ENCODE measurements around the gene MSI2. TPM values are rescaled to one million over a fixed set of nuclear protein-coding genes. Genes with fewer than 3 reads are reported as not detected.

Gene MSI2
- total RNA-seq, 1 donor from 2014 or later: 30.4 TPM

DNA sequence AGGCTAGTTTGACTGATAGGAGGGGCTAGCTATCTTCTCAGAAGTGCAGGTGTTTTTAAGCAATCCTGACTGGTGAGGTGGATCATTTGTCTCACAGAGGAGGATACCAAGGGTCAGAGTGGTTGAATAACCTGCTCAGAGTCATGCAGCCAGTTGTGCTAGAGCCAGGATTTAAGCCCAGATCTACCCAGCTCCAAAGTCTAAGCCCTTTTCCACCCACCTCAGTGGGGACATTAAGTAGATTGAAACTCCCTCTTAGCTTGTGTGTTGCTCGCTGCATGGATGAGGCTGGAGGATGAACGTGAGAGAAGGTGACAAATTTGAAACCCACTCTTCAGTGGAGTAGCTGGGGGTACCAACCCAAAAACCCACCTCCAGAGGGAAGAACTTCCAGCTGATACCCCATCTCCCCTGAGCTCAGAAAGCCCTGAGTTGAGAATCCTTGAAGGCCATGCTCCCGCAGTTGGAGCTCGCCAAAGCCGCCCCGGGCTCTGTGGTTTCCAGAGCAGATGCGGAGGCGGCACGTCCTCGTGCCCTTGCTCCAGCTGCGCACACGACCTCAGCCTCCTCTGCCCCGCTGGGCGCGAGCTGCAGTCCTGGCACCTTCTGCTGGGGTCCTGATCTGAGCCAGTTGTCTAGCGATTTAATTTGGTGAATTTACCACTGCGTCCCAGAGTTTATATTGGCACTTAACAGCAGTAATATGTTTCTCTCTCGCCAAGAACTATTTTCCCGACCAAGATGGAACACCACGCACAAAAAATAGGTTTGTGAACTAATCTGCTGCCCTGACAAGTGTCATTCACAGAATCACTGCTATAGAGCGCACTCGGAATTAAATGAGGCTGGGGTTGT is 329.2 kb downstream of the MSI2 start:
- no peak for ATAC-seq

GRCh38 chr17:57586196-57586740 is 329.9 kb downstream of the MSI2 start:
- ATAC-seq: no peak

- ATAC-seq: no peak
Measured at GRCh38 chr17:57586742-57587141, 330.4 kb downstream of the MSI2 start.

- ATAC-seq: no peak
Measured at GRCh38 chr17:57587193-57587969, 331.1 kb downstream of the MSI2 start.

GRCh38 chr17:57588086-57588485 is 331.8 kb downstream of the MSI2 start:
- no peak for ATAC-seq

DNA sequence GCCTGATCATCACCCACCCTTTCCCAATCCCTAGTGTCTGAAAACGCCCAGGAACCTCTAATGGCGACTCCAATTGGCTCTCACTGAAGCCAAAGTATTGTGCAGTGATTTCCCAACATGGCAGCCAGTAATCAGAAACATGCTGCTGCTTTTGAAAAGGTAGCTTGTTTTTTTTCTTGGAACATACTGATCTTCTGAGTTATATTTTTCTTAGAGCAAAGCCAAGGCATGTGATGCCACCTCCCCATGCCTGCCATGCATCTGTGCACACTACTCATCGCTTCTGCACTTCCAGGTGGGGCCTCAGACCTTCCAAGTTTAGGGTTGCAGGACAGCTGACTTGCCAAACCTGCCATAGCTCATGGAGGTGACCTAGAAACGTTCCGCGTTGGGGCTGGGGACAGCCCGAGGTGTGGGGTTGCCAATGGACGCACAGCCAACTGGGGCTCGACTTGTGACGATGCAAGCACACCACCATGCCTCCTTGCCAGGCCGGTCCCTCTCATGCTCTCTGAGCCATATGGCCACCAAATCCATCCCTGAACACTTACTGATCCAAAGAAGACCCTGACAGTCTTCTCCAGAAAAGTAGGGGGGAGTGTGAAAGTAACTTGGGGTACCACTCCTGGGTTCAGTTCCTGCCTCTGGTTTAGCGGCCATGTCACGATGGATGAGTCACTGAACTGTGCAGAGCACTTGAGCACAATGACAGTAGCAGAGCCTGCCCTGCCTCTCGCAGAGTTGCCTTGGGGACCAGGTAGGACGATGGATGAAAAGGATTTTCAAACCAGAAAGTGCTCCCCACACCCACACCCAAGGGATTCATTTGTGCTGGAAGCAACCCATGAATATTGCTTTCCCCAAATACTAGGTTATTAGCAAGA is 333.1 kb downstream of the MSI2 start:
- ATAC-seq: no peak

DNA sequence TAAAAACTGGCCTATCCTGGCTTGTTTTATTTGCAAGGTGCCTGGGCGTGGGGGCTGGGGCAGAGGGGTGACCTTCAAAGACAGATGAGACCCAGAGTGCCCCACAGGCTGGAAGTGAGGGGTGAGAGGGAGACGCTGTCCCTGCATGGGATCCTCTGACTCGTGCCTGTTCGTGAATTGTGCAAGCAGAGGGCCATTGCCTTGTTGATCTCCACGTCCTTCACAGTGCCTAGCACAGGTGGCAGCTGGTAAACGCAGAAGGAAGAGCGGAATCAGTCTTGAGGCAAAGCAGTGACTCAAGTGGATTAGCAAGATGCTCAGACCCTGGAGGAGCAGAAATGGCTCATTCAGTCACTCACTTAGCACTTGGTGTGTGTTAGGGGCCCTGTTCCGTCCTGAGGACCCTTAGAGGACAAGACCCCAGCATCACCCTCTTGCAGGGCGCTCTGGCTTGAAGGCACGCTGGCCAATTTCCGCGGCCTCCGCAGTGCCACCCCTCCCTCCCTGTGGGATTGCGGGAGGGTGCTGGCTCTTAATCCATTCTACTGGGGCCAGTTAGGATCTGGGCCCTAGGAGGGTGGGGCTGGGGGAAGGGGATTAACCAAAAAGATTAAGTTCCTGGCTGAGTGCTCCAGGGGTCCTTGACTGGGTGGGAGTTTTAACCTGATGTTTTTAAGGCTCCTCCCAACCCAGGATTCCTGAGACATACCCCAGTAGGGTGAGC is 337.6 kb downstream of the MSI2 start:
- ATAC-seq: no peak

DNA sequence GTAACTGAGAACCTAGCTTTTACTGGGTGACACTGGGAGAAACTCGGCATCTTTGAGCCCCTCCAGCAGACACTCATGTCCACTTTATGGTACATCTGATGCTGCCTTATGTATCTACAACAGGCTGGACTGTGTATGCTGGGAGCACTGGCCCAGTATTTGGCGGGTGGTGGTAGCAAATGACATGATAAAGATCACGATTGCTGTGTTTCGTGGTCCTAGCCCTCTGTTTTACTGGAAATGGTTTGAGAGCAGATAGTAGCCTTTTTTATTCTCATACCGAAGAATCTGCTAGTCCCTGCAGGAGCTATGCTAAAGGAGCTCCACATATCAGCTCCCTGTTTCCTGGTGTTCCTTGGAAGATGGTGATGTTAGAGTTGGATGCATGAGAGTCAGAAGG is 338.4 kb downstream of the MSI2 start:
- ATAC-seq: no peak

GRCh38 chr17:57595426-57595825 is 339.1 kb downstream of the MSI2 start:
- ATAC-seq: no peak

GRCh38 chr17:57595947-57596695 is 339.8 kb downstream of the MSI2 start:
- no peak for ATAC-seq

- no peak for ATAC-seq
Measured at GRCh38 chr17:57597101-57597500, 340.8 kb downstream of the MSI2 start.

DNA sequence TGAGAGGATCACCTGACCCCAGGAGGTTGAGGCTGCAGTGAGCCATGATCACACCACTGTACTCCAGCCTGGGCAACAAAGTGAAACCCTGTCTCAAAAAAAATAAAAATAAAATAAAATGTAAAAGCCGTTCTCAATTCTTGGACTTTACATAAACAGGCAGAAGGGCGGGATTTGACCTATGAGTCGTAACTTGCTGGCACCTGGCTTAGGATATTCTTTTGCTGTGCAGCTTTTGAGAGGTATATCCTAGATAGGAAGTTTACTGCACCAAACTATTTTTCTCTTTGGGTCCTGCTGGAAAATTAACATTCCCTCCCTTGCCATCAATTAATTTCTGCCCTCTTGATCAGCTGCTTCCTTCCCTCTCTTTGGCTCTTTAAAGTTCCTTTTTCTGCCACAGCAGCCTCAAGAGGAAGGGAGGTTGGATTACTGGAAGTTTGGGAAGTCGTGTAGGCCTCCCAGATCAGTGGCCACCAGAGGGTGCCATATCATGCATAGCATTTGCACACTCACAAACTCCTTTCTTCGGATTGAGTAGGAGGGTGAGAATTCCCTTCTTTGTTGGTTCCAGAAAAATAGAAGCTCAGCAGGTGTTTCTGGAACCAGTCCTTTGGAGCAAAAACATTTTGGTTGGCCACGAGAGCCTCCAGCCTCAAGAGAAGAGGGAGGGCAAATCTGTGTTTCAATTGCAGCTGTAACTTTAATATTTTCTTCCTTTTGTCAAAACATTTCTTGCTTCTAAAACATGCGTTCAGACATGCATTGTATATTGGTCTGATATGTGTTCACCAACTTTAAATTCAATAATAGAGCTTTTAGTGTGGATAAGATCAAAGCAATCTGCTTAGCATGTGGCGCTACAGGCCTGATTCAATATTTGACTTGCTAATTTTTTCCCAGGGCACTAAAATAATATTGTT is 341.5 kb downstream of the MSI2 start:
- peak; percentile 66 for ATAC-seq

DNA sequence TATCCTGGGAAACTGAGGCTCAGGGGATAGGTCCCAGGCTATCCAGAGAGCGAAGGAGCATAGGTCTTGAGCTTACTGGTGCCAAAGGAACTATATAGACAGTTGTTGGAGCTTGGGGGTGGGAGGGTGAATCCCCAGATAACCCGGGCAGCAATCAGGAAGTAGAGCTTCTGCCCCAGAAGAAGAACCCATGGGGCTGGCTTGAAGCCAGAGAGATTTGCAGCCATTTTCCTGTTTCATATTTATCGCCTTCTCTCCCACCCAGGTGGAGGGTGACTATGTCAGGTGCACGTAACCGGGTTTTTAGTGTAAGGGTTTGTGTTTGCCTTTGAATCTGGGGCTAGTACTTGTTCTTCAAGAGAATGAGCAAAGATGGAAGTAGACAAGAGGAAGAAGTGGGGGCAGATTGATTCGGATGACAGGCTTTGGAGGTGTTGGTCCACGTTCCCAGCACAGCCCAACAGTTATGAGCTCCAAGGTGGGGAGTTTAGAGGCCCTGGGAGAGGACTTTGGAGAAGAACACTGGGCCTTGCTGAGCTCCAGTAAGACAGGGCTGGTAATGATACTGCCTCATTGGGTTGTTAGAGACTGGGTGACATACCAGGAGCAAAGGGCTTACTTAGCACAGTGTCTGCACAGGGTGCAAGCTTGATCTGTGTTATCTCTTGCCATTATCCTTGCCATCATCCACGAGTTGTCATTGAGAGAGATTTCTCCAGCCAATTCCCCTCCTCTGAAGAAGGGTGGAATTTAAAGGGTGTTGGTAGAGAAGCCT is 343.1 kb downstream of the MSI2 start:
- ATAC-seq: no peak

- ATAC-seq: no peak
Measured at GRCh38 chr17:57600074-57600473, 343.8 kb downstream of the MSI2 start.

DNA sequence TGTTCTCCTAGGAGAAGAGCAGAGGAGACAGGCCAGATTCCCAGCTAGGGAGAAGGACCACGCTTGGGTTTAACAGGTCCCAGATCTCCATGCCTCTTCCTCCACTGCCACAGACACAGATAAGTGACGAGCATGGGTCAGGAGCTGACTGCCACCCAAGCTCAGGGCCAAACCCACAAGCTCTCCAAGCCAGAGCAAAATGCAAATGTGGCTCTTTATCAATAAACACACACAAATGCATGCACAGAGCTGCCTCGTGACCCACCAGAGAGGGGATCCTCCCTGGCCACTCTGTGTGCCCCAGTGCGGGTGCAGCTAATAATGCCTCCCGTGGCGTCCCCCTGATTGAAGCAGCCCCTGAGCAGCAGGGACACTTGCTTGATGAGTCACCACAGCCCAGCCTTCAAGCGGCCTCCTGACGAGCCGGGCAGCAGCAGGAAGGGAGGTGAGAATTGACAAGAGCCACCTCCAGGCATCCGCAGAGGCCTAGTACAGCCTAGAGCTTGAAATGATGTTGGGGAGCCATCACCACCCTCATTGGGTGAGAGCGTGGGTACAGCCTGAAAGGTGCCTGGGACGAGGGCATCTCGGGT is 344.9 kb downstream of the MSI2 start:
- no peak for ATAC-seq

DNA sequence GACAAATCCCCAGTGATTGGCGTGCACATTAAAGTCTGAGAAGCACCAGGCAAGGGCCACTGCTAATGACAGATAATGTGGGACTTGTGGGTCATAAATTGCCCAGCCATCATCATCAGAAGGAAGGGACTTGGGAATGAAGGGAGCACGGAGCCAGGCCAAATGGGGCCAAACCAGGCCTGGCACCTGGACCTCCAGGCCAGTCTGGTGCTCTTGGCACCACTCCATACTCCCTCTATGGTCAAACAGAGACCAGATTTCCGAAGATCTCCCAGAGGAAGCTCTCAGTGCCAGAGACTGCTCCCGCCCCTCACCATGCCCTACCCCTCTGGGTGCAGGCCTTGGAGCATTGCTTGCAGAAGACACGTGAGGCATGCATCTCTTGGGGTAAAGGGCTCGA is 346.6 kb downstream of the MSI2 start:
- no peak for ATAC-seq

DNA sequence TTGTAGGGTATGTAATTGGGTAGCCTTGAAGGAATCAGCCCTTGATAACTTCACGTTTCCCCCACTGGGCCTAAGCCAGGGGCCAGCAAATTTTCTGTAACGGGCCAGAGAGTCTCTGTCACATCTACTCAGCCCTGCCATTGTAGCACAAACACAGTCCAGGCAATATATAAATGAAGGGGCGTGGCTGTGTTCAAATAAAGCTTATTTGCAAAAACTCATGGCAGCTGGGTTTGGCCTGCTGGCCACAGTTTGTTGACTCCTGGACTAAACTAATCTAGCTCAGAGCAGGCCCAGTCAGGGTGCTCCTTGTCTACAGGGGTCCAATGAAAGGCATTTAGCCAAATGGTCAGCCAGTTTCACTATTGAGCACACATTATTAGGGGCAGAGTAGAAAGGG is 347.2 kb downstream of the MSI2 start:
- no peak for ATAC-seq

- no peak for ATAC-seq
Measured at GRCh38 chr17:57603978-57604377, 347.7 kb downstream of the MSI2 start.
